Mucosa of gallbladder (tissue), 1 donor: ENCODE data around the gene ALPL. TPM values are rescaled to one million over a fixed set of nuclear protein-coding genes. Genes with fewer than 3 reads are reported as not detected.

ENCODE experiments used
- DNase-seq: peaks from one replicate; pipeline ENCODE4 v3.0.0-alpha.2; 2020; ENCODE audit warnings: low spot score
- total RNA-seq: library from RNA; stranded (reverse); gene quantifications from one replicate; pipeline ENCODE4 v1.2.1, GENCODE V29; 2021
- donor health status: DM: no; HTN: no; CAD: no.

ALPL gene
- total RNA-seq, 1 donor from 2014 or later = 4.0 TPM

GRCh38 chr1:21618561-21619374 is 109.5 kb downstream of the ALPL start:
- DNase-seq = no peak

GRCh38 chr1:21619375-21619947 is 110.2 kb downstream of the ALPL start:
- DNase-seq = no peak

- no peak for DNase-seq
Measured at GRCh38 chr1:21620011-21620410, 110.8 kb downstream of the ALPL start.

- DNase-seq = no peak
Measured at GRCh38 chr1:21620496-21620895, 111.3 kb downstream of the ALPL start.

GRCh38 chr1:21621051-21621450 is 111.8 kb downstream of the ALPL start:
- no peak for DNase-seq

GRCh38 chr1:21621761-21622436 is 112.7 kb downstream of the ALPL start:
- DNase-seq = no peak

- DNase-seq = peak; percentile 46
Measured at GRCh38 chr1:21622466-21623315, 113.5 kb downstream of the ALPL start.

GRCh38 chr1:21623410-21623961 is 114.3 kb downstream of the ALPL start:
- DNase-seq = peak; percentile 87

GRCh38 chr1:21624571-21625389 is 115.6 kb downstream of the ALPL start:
- no peak for DNase-seq

- no peak for DNase-seq
Measured at GRCh38 chr1:21625390-21626190, 116.4 kb downstream of the ALPL start.

GRCh38 chr1:21626921-21627339 is 117.7 kb downstream of the ALPL start:
- no peak for DNase-seq

Other genes with a start within 250 kb of the ALPL start
- gene ECE1, start 219.0 kb upstream of the ALPL start, total RNA-seq = 140 TPM
- gene NBPF3, start 69.3 kb upstream of the ALPL start, total RNA-seq = 16.4 TPM
- 157 TPM for gene RAP1GAP, start 159.9 kb downstream of the ALPL start, total RNA-seq